ENCODE data around the gene ACSM5. TPM values are rescaled to one million over a fixed set of nuclear protein-coding genes. Genes with fewer than 3 reads are reported as not detected.
"Not testable (repeated sequence)": the region's sequence is repeated elsewhere in the genome, so short reads cannot be mapped to it uniquely, and the experiment has no call there.

Gene ACSM5
- total and polyA plus RNA-seq, 2 of the 8 experiments (the other 6 are each of a cell fraction or from before 2014, with no cell fraction given): not detected

DNA sequence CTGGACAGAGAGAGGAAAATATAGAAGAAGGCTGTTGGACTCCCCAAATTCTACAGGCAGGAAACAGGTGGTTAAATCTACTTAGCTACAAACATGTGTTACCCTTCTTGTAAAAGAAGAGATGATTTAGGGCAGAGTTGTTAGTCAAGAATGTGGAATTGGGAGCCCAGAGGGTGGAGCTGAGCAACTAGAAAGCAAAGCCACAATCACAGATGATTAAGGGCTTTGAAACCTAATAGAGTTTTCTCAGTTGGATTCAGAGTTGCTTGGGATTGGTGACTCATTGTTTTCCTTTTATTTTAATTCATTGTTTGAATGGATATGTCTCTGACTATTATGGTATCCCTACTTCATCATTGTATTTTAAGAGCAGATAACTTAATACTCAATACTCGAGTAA lies 6.2 kb downstream of the ACSM5 start:
- Histone ChIP-seq H3K14ac (ENCODE audit: insufficient read length) (no peak overlapping the region), H3K23ac (ENCODE audit: insufficient read length) (no peak overlapping the region), H2BK20ac (ENCODE audit: low read length) (no peak overlapping the region), H3K18ac (ENCODE audit: extremely low read depth, low read length) (no peak overlapping the region), H3K79me2 (ENCODE audit: control insufficient read depth in 1 of 2, insufficient read depth in 2 of 2, low read length in 2 of 2) (no peaks in the 10 kb centered on the region), H3K9me3 (ENCODE audit: insufficient read depth in 2 of 2, low read depth in 1 of 2, low read length in 1 of 2) (no peaks in the 10 kb centered on the region), H4K5ac (ENCODE audit: insufficient read length, low read depth, low read length) (no peak overlapping the region), H2BK5ac (ENCODE audit: low read depth, low read length) (no peak overlapping the region), H3K36me3 (ENCODE audit: control insufficient read depth in 2 of 4, insufficient read depth in 4 of 4, low read length in 3 of 4) (no peaks in the 10 kb centered on the region), H3K4me2 (ENCODE audit: insufficient read depth in 1 of 2, low read depth in 2 of 2, low read length in 2 of 2) (no peak overlapping the region), H3K27me3 (replicated peaks in 1 of 4; ENCODE audit: control insufficient read depth in 3 of 4, extremely low read depth in 1 of 4, insufficient read depth in 3 of 4, low read length in 3 of 4) (no peaks in the 10 kb centered on the region), H2AFZ (ENCODE audit: low read length) (no peak overlapping the region), H2BK120ac (replicated peaks; ENCODE audit: low read depth, low read length) (no peak overlapping the region), H3K4ac (replicated peaks; ENCODE audit: insufficient read length, low read depth, low read length) (no peak overlapping the region), H3K4me3 (ENCODE audit: extremely low read depth in 1 of 4, insufficient read depth in 2 of 4, low read depth in 3 of 4, low read length in 4 of 4) (no peak overlapping the region), H3K4me1 (replicated peaks in 1 of 4; ENCODE audit: control insufficient read depth in 3 of 4, insufficient read depth in 4 of 4, low read length in 3 of 4) (no peaks in the 10 kb centered on the region), H4K8ac (ENCODE audit: extremely low read depth, insufficient read depth, low read length) (no peak overlapping the region), H3K79me1 (ENCODE audit: low read depth, low read length) (no peaks in the 10 kb centered on the region), H2BK12ac (ENCODE audit: low read depth, low read length) (no peak overlapping the region), H2AK5ac (ENCODE audit: low read depth, low read length) (no peak overlapping the region), H3K56ac (replicated peaks; ENCODE audit: insufficient read length, low read depth, low read length) (no peak overlapping the region), H4K20me1 (replicated peaks in 1 of 2; ENCODE audit: control insufficient read depth in 1 of 2, insufficient read depth in 2 of 2, low read length in 2 of 2) (no peaks in the 10 kb centered on the region), H3K23me2 (ENCODE audit: low read depth, low read length) (no peaks in the 10 kb centered on the region), H4K91ac (replicated peaks; ENCODE audit: insufficient read length, low read length) (no peak overlapping the region), H3K27ac (ENCODE audit: low read depth, low read length) (no peak overlapping the region), H3K9ac (replicated peaks in 1 of 4; ENCODE audit: extremely low read depth in 1 of 4, low read depth in 3 of 4, low read length in 3 of 4) (no peak overlapping the region), H2BK15ac (ENCODE audit: low read length) (no peak overlapping the region)
- ChIA-PET POLR2A (ENCODE audit: partially characterized antibody) (no interaction called here), CTCF (ENCODE audit: partially characterized antibody) (no interaction called here)
- no peak for FAIRE-seq
- TF ChIP-seq BRCA1 (IDR thresholded peaks at IDR 0.05; ENCODE audit: low read depth, low read length) (no peak), YY1 (IDR thresholded peaks at IDR 0.05; ENCODE audit: low read depth, low read length) (no peak)
- DNase-seq (ENCODE audit: low read depth in 1 of 2, low spot score in 2 of 2): no peak
- 85% methylated on average over 1 of the region's 1 CpG; no CpG with 5 or more reads in 1 of the 2 experiments for WGBS, 2 experiments (ENCODE audit: extremely low coverage in 1 of 2, insufficient coverage in 1 of 2, insufficient read length in 1 of 2, insufficient replicate concordance in 2 of 2, low coverage in 1 of 2, low lambda C conversion rate in 2 of 2, missing lambda C conversion rate in 1 of 2)

DNA sequence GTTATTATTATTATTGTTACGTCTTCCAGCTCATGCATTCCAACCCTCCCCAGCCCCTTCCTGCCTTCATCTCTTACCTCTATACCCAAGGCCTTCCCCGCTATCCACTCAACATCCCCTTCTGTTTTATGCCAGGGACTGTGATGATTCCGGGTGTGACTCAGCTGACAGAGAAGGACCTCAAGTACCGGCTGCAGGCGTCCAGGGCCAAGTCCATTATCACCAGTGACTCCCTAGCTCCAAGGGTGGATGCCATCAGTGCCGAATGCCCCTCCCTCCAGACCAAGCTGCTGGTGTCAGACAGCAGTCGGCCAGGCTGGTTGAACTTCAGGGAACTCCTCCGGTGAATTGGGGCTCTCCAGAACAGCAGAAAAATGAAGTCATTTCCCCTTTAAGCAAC lies 9.8 kb downstream of the ACSM5 start:
- H2BK20ac ChIP-seq (ENCODE audit: low read length); H2AK5ac ChIP-seq (ENCODE audit: low read depth, low read length); H3K23ac ChIP-seq (ENCODE audit: insufficient read length); H3K27ac ChIP-seq (ENCODE audit: low read depth, low read length); H2BK5ac ChIP-seq (ENCODE audit: low read depth, low read length); H3K79me2 ChIP-seq (ENCODE audit: control insufficient read depth in 1 of 2, insufficient read depth in 2 of 2, low read length in 2 of 2); H4K20me1 ChIP-seq (replicated peaks in 1 of 2; ENCODE audit: control insufficient read depth in 1 of 2, insufficient read depth in 2 of 2, low read length in 2 of 2); H3K14ac ChIP-seq (ENCODE audit: insufficient read length); H3K4me1 ChIP-seq (replicated peaks in 1 of 4; ENCODE audit: control insufficient read depth in 3 of 4, insufficient read depth in 4 of 4, low read length in 3 of 4); FAIRE-seq; H3K4me2 ChIP-seq (ENCODE audit: insufficient read depth in 1 of 2, low read depth in 2 of 2, low read length in 2 of 2); H3K18ac ChIP-seq (ENCODE audit: extremely low read depth, low read length); H3K79me1 ChIP-seq (ENCODE audit: low read depth, low read length); H3K36me3 ChIP-seq (ENCODE audit: control insufficient read depth in 2 of 4, insufficient read depth in 4 of 4, low read length in 3 of 4); H3K23me2 ChIP-seq (ENCODE audit: low read depth, low read length); H3K9ac ChIP-seq (replicated peaks in 1 of 4; ENCODE audit: extremely low read depth in 1 of 4, low read depth in 3 of 4, low read length in 3 of 4); DNase-seq (ENCODE audit: low read depth in 1 of 2, low spot score in 2 of 2); H2BK15ac ChIP-seq (ENCODE audit: low read length); H3K9me3 ChIP-seq (ENCODE audit: insufficient read depth in 2 of 2, low read depth in 1 of 2, low read length in 1 of 2); H4K91ac ChIP-seq (replicated peaks; ENCODE audit: insufficient read length, low read length); H2BK120ac ChIP-seq (replicated peaks; ENCODE audit: low read depth, low read length); H3K4me3 ChIP-seq (ENCODE audit: extremely low read depth in 1 of 4, insufficient read depth in 2 of 4, low read depth in 3 of 4, low read length in 4 of 4); H3K27me3 ChIP-seq (replicated peaks in 1 of 4; ENCODE audit: control insufficient read depth in 3 of 4, extremely low read depth in 1 of 4, insufficient read depth in 3 of 4, low read length in 3 of 4); POLR2A ChIA-PET (ENCODE audit: partially characterized antibody); H3K56ac ChIP-seq (replicated peaks; ENCODE audit: insufficient read length, low read depth, low read length); H4K8ac ChIP-seq (ENCODE audit: extremely low read depth, insufficient read depth, low read length); H4K5ac ChIP-seq (ENCODE audit: insufficient read length, low read depth, low read length); H2AFZ ChIP-seq (ENCODE audit: low read length); H2BK12ac ChIP-seq (ENCODE audit: low read depth, low read length); H3K4ac ChIP-seq (replicated peaks; ENCODE audit: insufficient read length, low read depth, low read length): not testable (repeated sequence)
- CTCF ChIA-PET (ENCODE audit: partially characterized antibody): interaction anchor here (1.4 kb wide), 1 partner anchor 198 kb away, joined by 3 read pairs; no protein-coding TSS in a partner anchor
- 86% methylated on average over 8 of the region's 8 CpGs; no CpG with 5 or more reads in 1 of the 2 experiments for WGBS, 2 experiments (ENCODE audit: extremely low coverage in 1 of 2, insufficient coverage in 1 of 2, insufficient read length in 1 of 2, insufficient replicate concordance in 2 of 2, low coverage in 1 of 2, low lambda C conversion rate in 2 of 2, missing lambda C conversion rate in 1 of 2)
